Thoracic aorta (tissue), 2 donors: ENCODE results near the gene GYS1. TPM values are rescaled to one million over a fixed set of nuclear protein-coding genes. Genes with fewer than 3 reads are reported as not detected.
"Not testable (repeated sequence)": the region's sequence is repeated elsewhere in the genome, so short reads cannot be mapped to it uniquely, and the experiment has no call there.

Source experiments
- ATAC-seq: fragments of 150-250 bp; one replicate; pipeline ENCODE4 v1.8.0; 2017; ENCODE audit warnings: low read depth; ENCODE audit not compliant: insufficient number of reproducible peaks, low FRiP score
- DNase-seq: peaks from one replicate; pipeline ENCODE4 v3.0.0-alpha.2; 2020; ENCODE audit warnings: low spot score
- H3K27ac ChIP-seq, 2 donors: fragments of 200-600 bp; sonication (generic); 1 replicate in 1 of 2; 2 replicates in 1 of 2; pipeline ENCODE4 v1.5.1; 2016; ENCODE audit warnings: mild to moderate bottlenecking in 2 of 2, moderate library complexity in 2 of 2
- H3K27me3 ChIP-seq: fragments of 200-600 bp; sonication (generic); replicated peaks from 2 replicates; pipeline ENCODE4 v1.6.0; 2016; ENCODE audit warnings: mild to moderate bottlenecking; ENCODE audit not compliant: insufficient read depth
- H3K36me3 ChIP-seq: fragments of 200-600 bp; sonication (generic); one replicate; pipeline ENCODE4 v1.5.1; 2016
- H3K4me1 ChIP-seq, 2 donors: fragments of 200-600 bp; sonication (generic); 1 replicate in 1 of 2; 2 replicates in 1 of 2; pipeline versions ENCODE4 v1.5.1 to v1.6.0; 2016; ENCODE audit warnings: low read depth in 2 of 2, mild to moderate bottlenecking in 1 of 2; ENCODE audit not compliant: control insufficient read depth in 1 of 2
- H3K4me3 ChIP-seq: fragments of 200-600 bp; sonication (generic); 2 replicates; pipeline ENCODE4 v1.5.1; 2016; ENCODE audit warnings: mild to moderate bottlenecking
- H3K9me3 ChIP-seq: fragments of 200-600 bp; sonication (generic); 2 replicates; pipeline ENCODE4 v1.5.1; 2016
- total RNA-seq, 2 donors: library from RNA; depleted of rRNA; stranded (reverse); fragments of >200 nt; gene quantifications; one replicate each; pipeline versions ENCODE4 v1.1.0 to v1.2.3, GENCODE V29; 2016
- TF ChIP-seq, protein P1 (sequence below): fragments of 200-600 bp; sonication (generic); IDR thresholded peaks from one replicate; pipeline ENCODE4 v1.5.1; 2019; ENCODE audit warnings: antibody characterized with exemption

The GYS1 gene
- total RNA-seq, 2 donors from 2014 or later, result 30.1 to 44.4 TPM

DNA sequence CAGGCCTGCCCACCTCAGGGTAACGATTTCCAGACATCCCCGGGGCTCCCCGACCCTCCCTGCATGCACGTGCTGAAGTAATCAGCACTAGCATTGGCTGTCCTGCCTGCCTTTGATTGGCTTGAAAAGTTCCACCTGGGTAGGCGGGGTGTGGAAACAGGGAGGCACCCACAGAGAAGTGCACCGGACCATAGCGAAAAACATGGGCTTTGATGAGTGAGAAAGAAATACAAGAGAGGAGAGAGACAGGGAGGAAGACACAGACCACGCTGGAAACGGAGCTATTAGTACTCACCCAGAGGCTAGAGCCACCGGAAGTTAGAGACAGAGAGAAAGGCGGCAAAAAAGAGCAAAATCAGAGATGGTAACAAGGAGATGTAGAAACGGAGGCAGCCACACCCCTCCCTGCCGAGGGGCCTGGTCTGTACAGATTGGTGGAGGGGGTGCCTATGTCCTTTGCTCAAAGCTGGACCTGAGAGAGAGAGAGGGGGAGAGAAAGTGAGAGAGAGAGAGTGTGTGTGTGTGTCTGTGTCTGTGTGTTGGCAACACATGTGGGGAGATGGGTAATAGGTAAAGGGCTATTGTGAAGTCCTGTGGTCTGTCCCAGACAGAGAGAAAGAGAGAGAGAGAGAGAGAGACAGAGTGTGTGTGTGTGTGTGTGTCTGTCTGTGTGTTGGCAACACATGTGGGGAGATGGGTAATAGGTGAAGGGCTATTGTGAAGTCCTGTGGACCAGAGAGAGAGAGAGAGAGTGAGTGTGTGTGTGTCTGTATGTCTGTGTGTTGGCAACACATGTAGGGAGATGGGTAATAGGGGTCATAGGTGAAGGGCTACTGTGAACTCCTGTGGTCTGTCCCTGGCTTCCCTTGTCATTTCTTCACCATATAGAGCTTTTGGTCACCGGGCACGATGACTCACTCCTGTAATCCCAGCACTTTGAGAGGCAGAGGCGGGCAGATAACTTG, 28.1 kb upstream of the GYS1 start:
- no peaks in the 10 kb centered on the region for H3K36me3 ChIP-seq
- ATAC-seq, result no peak
- H3K4me1 ChIP-seq, result peaks cover 15 to 24% of the 10 kb centered on the region in 2 donors
- H3K9me3 ChIP-seq, result no peaks in the 10 kb centered on the region
- no peaks in the 10 kb centered on the region for H3K27me3 ChIP-seq
- DNase-seq, result no peak
- TF ChIP-seq, protein P1, sequence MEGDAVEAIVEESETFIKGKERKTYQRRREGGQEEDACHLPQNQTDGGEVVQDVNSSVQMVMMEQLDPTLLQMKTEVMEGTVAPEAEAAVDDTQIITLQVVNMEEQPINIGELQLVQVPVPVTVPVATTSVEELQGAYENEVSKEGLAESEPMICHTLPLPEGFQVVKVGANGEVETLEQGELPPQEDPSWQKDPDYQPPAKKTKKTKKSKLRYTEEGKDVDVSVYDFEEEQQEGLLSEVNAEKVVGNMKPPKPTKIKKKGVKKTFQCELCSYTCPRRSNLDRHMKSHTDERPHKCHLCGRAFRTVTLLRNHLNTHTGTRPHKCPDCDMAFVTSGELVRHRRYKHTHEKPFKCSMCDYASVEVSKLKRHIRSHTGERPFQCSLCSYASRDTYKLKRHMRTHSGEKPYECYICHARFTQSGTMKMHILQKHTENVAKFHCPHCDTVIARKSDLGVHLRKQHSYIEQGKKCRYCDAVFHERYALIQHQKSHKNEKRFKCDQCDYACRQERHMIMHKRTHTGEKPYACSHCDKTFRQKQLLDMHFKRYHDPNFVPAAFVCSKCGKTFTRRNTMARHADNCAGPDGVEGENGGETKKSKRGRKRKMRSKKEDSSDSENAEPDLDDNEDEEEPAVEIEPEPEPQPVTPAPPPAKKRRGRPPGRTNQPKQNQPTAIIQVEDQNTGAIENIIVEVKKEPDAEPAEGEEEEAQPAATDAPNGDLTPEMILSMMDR, result no peak
- H3K27ac ChIP-seq, result no peak overlapping the region
- no peak overlapping the region for H3K4me3 ChIP-seq

DNA sequence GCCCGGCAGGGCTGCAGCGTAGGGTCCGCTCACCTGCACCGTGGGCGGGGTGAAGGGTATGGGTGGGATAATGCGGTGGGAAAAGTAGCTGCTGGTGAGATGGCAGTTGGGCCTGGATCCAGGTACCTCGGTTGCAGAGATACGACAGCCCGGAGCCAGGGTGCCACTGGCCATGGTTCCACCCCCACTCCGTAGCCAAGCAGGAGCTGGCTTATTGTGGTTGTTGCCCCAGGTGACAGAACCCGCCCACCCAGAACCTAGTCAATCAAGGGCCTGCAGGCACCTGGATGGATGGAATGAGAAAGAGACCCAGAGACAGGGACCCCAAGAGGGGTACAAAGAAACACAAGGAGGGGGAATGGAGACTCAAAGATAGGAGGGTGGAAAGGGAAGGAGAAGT, 27.2 kb upstream of the GYS1 start:
- no peak for DNase-seq
- Histone ChIP-seq H3K27me3 (no peaks in the 10 kb centered on the region), H3K9me3 (no peaks in the 10 kb centered on the region), H3K36me3 (peaks cover 2% of the 10 kb centered on the region), H3K27ac (no peak overlapping the region), H3K4me1 (peaks cover 15 to 24% of the 10 kb centered on the region in 2 donors), H3K4me3 (no peak overlapping the region)
- TF ChIP-seq, protein P1, result no peak
- no peak for ATAC-seq

DNA sequence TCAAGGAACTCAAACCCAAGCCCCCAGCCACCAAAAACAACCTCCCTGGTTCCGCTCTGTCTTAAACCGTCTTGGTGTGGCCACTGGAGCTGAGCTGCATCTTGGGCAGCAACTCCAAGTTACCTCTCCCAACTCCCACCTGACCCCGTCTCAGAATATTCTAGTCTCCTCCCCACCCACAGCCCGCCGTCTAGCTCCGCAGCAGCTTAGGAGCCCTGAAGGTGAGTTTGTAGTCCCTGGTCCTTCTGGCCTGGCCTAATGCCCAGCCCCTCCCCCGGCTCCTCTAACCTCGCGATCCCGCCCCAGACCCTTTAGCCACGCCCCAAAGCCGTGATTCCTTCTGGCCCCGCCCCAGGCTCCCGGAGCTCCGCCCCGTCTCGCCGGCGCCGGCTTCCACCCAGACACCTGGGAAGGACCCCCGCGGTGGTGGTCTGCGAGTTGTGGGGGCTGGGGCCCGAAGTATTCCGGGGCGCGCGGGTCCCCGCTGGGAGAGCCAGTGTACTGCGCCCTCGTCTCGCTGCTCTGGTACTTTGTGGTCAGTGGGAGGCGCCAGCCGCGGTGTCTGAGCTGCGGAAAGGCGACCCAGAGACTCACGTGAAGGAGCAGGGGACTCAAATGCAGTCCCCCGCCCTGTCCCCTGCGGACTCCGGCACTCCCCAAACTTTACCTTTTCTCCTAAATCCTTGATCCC, 26.3 kb upstream of the GYS1 start:
- no peaks in the 10 kb centered on the region for H3K9me3 ChIP-seq
- H3K27ac ChIP-seq, result no peak overlapping the region
- peaks cover 5% of the 10 kb centered on the region for H3K36me3 ChIP-seq
- DNase-seq, result no peak
- TF ChIP-seq, protein P1, result no peak
- ATAC-seq, result no peak
- H3K4me1 ChIP-seq, result peaks cover 15 to 24% of the 10 kb centered on the region in 2 donors
- H3K4me3 ChIP-seq, result peak overlapping the region; percentile 73
- H3K27me3 ChIP-seq, result no peaks in the 10 kb centered on the region

DNA sequence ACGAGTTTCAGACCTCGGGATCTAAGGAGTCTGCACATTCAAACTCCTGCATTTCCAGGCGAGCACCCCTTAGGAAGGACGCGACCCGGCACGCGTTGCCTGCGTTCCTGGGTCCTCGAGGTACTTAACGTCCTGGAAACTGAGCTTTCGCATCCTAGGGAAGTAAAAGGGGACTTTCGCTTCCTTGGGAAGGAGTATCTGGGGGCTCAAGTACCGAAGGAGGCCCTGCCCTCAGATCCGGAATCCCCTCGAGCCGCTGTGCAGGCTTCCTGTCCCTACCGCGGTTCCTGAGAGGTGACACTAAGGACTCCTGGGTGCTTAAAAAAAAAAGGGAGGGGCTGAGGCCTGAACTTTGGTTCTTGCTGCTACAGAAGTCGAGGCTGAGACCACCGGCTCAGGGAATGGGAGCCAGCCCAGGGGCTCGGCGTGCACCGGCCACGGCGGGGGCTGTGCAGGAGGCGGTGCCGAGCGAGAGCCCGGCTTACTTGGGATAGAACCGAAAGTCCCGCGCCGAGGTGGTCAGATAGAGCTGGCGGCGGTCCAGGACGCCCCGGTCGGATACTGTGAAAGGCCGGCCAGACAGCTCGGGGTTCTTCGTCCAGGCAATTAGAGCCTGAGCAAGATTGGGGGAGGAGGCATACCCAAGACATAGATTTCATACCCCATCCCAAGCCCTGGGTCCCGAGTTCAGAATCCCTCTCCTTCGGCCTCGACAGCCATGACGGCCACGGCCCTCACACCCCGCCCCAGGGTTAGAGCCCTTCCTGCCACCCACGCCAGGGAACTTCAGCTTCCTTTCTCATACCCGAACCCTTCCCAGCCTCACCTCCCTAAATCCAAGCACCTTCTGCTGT, 25.5 kb upstream of the GYS1 start:
- peaks cover 15 to 24% of the 10 kb centered on the region in 2 donors for H3K4me1 ChIP-seq
- H3K27ac ChIP-seq, ATAC-seq, H3K9me3 ChIP-seq, DNase-seq, H3K36me3 ChIP-seq, H3K27me3 ChIP-seq: not testable (repeated sequence)
- H3K4me3 ChIP-seq, result peak overlapping the region; percentile 73

DNA sequence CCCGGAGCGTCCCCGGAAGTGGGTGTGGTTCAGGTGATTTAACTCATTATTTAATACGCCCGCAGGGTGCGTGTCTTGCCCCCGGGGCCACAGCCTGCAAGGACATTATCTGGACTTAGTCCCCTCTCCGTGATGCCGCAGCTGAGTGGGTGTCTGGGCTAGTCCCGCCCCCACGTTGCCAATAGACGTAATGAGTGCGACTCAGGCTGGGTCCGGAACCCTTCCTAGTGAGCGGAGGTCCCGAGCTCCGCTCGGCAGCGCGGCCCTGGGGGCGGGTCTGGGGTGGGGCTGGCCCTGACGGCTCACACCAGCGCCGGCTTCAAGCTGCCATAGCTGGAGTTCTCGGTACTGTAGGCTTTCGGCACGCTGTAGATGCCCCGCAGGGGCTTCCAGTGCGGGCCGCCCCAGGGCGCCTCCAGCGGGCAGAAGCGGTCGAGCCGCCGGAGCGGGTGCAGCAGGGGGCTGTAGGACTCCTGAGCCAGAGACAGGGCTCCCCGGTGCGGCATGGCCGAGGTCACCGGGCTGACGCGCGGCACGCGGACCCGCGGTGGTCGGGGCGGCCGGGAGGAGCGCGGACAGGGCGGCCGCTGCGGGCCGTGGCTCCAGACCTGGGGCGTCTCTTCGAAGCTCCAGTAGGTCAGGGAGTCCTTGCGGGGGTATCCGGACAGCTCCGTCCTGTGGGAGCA, 24.7 kb upstream of the GYS1 start:
- ATAC-seq (no peak), DNase-seq (no peak)
- H3K4me3 ChIP-seq, result peak overlapping the region; percentile 73

More for the DNA sequence above, 24.7 kb upstream of the GYS1 start:
- H3K27ac ChIP-seq, result no peak overlapping the region
- H3K4me1 ChIP-seq, result peaks cover 15 to 24% of the 10 kb centered on the region in 2 donors
- no peaks in the 10 kb centered on the region for H3K9me3 ChIP-seq
- H3K27me3 ChIP-seq, result no peaks in the 10 kb centered on the region
- TF ChIP-seq, protein P1, result peak; percentile 54
- H3K36me3 ChIP-seq, result peaks cover 5% of the 10 kb centered on the region
